Retinal pigment epithelial cell (primary cell): Measurements from ENCODE around the gene POLD3.

Source experiments
- DNase-seq: peaks from one replicate; pipeline ENCODE4 v3.0.0-alpha.2; 2010; ENCODE audit warnings: low read depth
- H3K4me3 ChIP-seq: 2 replicates; pipeline ENCODE4 v1.5.1; 2011; ENCODE audit warnings: mild to moderate bottlenecking, low read length, control low read depth, moderate library complexity
- CTCF ChIP-seq: conservative IDR thresholded peaks from 2 replicates; pipeline ENCODE4 v1.5.1; 2011; ENCODE audit warnings: low read depth, low read length, control low read depth, inconsistent platforms

POLD3 gene

GRCh38 chr11:74592441-74593362, at the start of gene POLD3:
Gene POLD3, plus strand, starts transcription at chr11:74592582. Its CDS starts 77 bp downstream, at chr11:74592659.
- peak; percentile 62 for DNase-seq
- peak within 1 kb of the TSS; percentile 94 for H3K4me3 ChIP-seq
- no peak for TF ChIP-seq CTCF

GRCh38 chr11:74543991-74544390, 48.4 kb upstream of the POLD3 start:
- DNase-seq = no peak
- no peak overlapping the region for H3K4me3 ChIP-seq
- TF ChIP-seq CTCF = no peak

- no peak overlapping the region for H3K4me3 ChIP-seq
- TF ChIP-seq CTCF = no peak
- no peak for DNase-seq
Measured at GRCh38 chr11:74546752-74547151, 45.6 kb upstream of the POLD3 start.

- H3K4me3 ChIP-seq = no peak overlapping the region
- DNase-seq = no peak
- TF ChIP-seq CTCF = no peak
Measured at GRCh38 chr11:74550991-74551753, 41.2 kb upstream of the POLD3 start.

GRCh38 chr11:74551754-74552145, 40.6 kb upstream of the POLD3 start:
- no peak overlapping the region for H3K4me3 ChIP-seq
- TF ChIP-seq CTCF = no peak
- no peak for DNase-seq

- no peak for DNase-seq
- TF ChIP-seq CTCF = no peak
- no peak overlapping the region for H3K4me3 ChIP-seq
Measured at GRCh38 chr11:74557526-74557925, 34.9 kb upstream of the POLD3 start.
